ENCODE data around the gene RUNX2. TPM values are rescaled to one million over a fixed set of nuclear protein-coding genes. Genes with fewer than 3 reads are reported as not detected.
"Not testable (repeated sequence)": the region's sequence is repeated elsewhere in the genome, so short reads cannot be mapped to it uniquely, and the experiment has no call there.

The RUNX2 gene
- total RNA-seq, result 1 to 10 TPM; 2.7 to 3.0 TPM

GRCh38 chr6:45327956-45328522 lies at the start of gene RUNX2:
Gene RUNX2, plus strand, starts transcription at chr6:45328330. Its CDS starts 397 bp downstream, at chr6:45328727.
- Mint-ChIP-seq H3K4me3 (peak within 1 kb of the TSS; percentile 69), H3K36me3 (ENCODE audit: low read depth) (peaks cover 2% of the 10 kb centered on the region), H3K27me3 (ENCODE audit: low read depth) (no peaks in the 10 kb centered on the region), H3K27ac (peak within 1 kb of the TSS; percentile 76), H3K4me1 (ENCODE audit: low read depth) (peaks cover 50% of the 10 kb centered on the region), H3K9me3 (ENCODE audit: insufficient read depth) (no peaks in the 10 kb centered on the region)
- peak; percentile 82 for ATAC-seq
- peak; percentile 44 for DNase-seq
- ChIA-PET CTCF (interaction anchor here (0.9 to 2.4 kb wide), 4 partner anchors 9 to 164 kb away, joined by 3 to 8 read pairs (median 5); no protein-coding TSS in a partner anchor), POLR2A (interaction anchor here (1.0 to 2.1 kb wide), 2 partner anchors 18 to 50 kb away, joined by 5 to 6 read pairs; partner anchors contain the start of gene SUPT3H)

GRCh38 chr6:45278367-45278766 lies 49.8 kb upstream of the RUNX2 start:
- H3K27me3 Mint-ChIP-seq (ENCODE audit: low read depth), result no peaks in the 10 kb centered on the region
- ChIA-PET CTCF (no interaction called here), POLR2A (no interaction called here)
- DNase-seq (no peak), ATAC-seq (no peak)
- no peak overlapping the region for H3K27ac Mint-ChIP-seq
- peaks cover 5% of the 10 kb centered on the region for H3K4me1 Mint-ChIP-seq (ENCODE audit: low read depth)
- H3K36me3 Mint-ChIP-seq (ENCODE audit: low read depth), result peaks cover 30% of the 10 kb centered on the region
- peaks cover 19% of the 10 kb centered on the region for H3K9me3 Mint-ChIP-seq (ENCODE audit: insufficient read depth)
- H3K4me3 Mint-ChIP-seq, result no peak overlapping the region

GRCh38 chr6:45286707-45287106 lies 41.4 kb upstream of the RUNX2 start:
- H3K4me1 Mint-ChIP-seq (ENCODE audit: low read depth); H3K27ac Mint-ChIP-seq; DNase-seq; H3K4me3 Mint-ChIP-seq; CTCF ChIA-PET; H3K9me3 Mint-ChIP-seq (ENCODE audit: insufficient read depth); ATAC-seq; POLR2A ChIA-PET; H3K27me3 Mint-ChIP-seq (ENCODE audit: low read depth): not testable (repeated sequence)
- peaks cover 40% of the 10 kb centered on the region for H3K36me3 Mint-ChIP-seq (ENCODE audit: low read depth)

- Mint-ChIP-seq H3K27me3 (ENCODE audit: low read depth) (no peaks in the 10 kb centered on the region), H3K27ac (no peak overlapping the region), H3K4me1 (ENCODE audit: low read depth) (peaks cover 31% of the 10 kb centered on the region), H3K4me3 (no peak overlapping the region), H3K36me3 (ENCODE audit: low read depth) (peaks cover 37% of the 10 kb centered on the region), H3K9me3 (ENCODE audit: insufficient read depth) (peaks cover 13% of the 10 kb centered on the region)
- POLR2A ChIA-PET, result no interaction called here
- DNase-seq (no peak), ATAC-seq (no peak)
- CTCF ChIA-PET, result no interaction called here
Observed at GRCh38 chr6:45289751-45290514, 38.2 kb upstream of the RUNX2 start.

DNA sequence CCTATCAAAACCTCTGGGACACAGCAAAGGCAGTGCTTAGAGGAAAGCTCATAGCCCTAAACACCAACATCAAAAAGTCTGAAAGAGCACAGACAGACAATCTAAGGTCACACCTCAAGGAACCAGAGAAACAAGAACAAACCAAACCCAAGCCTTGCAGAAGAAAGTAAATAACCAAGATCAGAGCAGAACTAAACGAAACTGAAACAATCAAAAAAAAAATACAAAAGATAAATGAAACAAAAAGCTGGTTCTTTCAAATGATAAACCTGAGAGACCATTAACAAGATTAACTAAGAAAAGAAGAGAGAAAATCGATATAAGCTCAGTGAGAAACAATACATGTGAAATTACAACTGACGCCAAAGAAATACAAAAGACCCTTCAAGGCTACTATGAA lies 34.8 kb upstream of the RUNX2 start:
- CTCF ChIA-PET, result interaction anchor here (1.4 to 2.4 kb wide), 2 partner anchors 18 to 638 kb away, joined by 4 to 10 read pairs; no protein-coding TSS in a partner anchor
- H3K4me3 Mint-ChIP-seq, result peak overlapping the region; percentile 32
- peaks cover 13% of the 10 kb centered on the region for H3K9me3 Mint-ChIP-seq (ENCODE audit: insufficient read depth)

GRCh38 chr6:45294065-45294701 lies 33.9 kb upstream of the RUNX2 start:
- Mint-ChIP-seq H3K36me3 (ENCODE audit: low read depth) (peaks cover 32% of the 10 kb centered on the region), H3K9me3 (ENCODE audit: insufficient read depth) (peaks cover 13% of the 10 kb centered on the region), H3K4me1 (ENCODE audit: low read depth) (peaks cover 34% of the 10 kb centered on the region), H3K27ac (peak overlapping the region; percentile 85)
- ChIA-PET POLR2A (interaction anchor here (0.7 kb wide), 1 partner anchor 16 kb away, joined by 3 read pairs; no protein-coding TSS in a partner anchor), CTCF (interaction anchor here (0.6 to 2.4 kb wide), 5 partner anchors 17 to 639 kb away, joined by 3 to 10 read pairs (median 3); no protein-coding TSS in a partner anchor)
- peak; percentile 49 for ATAC-seq
- not testable (repeated sequence) for H3K27me3 Mint-ChIP-seq (ENCODE audit: low read depth); DNase-seq; H3K4me3 Mint-ChIP-seq

More for the DNA sequence above, 34.8 kb upstream of the RUNX2 start:
- POLR2A ChIA-PET, result interaction anchor here (0.7 to 1.1 kb wide), 2 partner anchors 13 to 646 kb away, joined by 3 read pairs; no protein-coding TSS in a partner anchor
- DNase-seq, result peak; percentile 24
- ATAC-seq, result peak; percentile 53
- Mint-ChIP-seq H3K27ac (peak overlapping the region; percentile 85), H3K27me3 (ENCODE audit: low read depth) (no peaks in the 10 kb centered on the region), H3K36me3 (ENCODE audit: low read depth) (peaks cover 32% of the 10 kb centered on the region), H3K4me1 (ENCODE audit: low read depth) (peaks cover 34% of the 10 kb centered on the region)

GRCh38 chr6:45297320-45297719 lies 30.8 kb upstream of the RUNX2 start:
- DNase-seq (no peak), ATAC-seq (no peak)
- Mint-ChIP-seq H3K27ac (no peak overlapping the region), H3K36me3 (ENCODE audit: low read depth) (peaks cover 17% of the 10 kb centered on the region), H3K4me3 (no peak overlapping the region), H3K27me3 (ENCODE audit: low read depth) (no peaks in the 10 kb centered on the region), H3K9me3 (ENCODE audit: insufficient read depth) (peaks cover 5% of the 10 kb centered on the region), H3K4me1 (ENCODE audit: low read depth) (peaks cover 28% of the 10 kb centered on the region)
- ChIA-PET CTCF (interaction anchor here (0.9 to 1.7 kb wide), 5 partner anchors 13 to 667 kb away, joined by 3 to 10 read pairs (median 3); partner anchors contain the start of gene SUPT3H), POLR2A (no interaction called here)

GRCh38 chr6:45299096-45299581 lies 29.0 kb upstream of the RUNX2 start:
- H3K9me3 Mint-ChIP-seq (ENCODE audit: insufficient read depth), result no peaks in the 10 kb centered on the region
- peaks cover 14% of the 10 kb centered on the region for H3K36me3 Mint-ChIP-seq (ENCODE audit: low read depth)
- DNase-seq, result no peak
- ATAC-seq, result no peak
- H3K27ac Mint-ChIP-seq, result no peak overlapping the region
- H3K4me1 Mint-ChIP-seq (ENCODE audit: low read depth), result peaks cover 17% of the 10 kb centered on the region
- ChIA-PET CTCF (no interaction called here), POLR2A (no interaction called here)
- H3K4me3 Mint-ChIP-seq, result no peak overlapping the region
- H3K27me3 Mint-ChIP-seq (ENCODE audit: low read depth), result no peaks in the 10 kb centered on the region

GRCh38 chr6:45300736-45301135 lies 27.4 kb upstream of the RUNX2 start:
- DNase-seq (no peak), ATAC-seq (no peak)
- H3K9me3 Mint-ChIP-seq (ENCODE audit: insufficient read depth), result peaks cover 9% of the 10 kb centered on the region
- peaks cover 7% of the 10 kb centered on the region for H3K36me3 Mint-ChIP-seq (ENCODE audit: low read depth)
- CTCF ChIA-PET, result interaction anchor here (1.2 to 1.3 kb wide), 2 partner anchors 9 to 65 kb away, joined by 3 to 6 read pairs; no protein-coding TSS in a partner anchor
- peaks cover 7% of the 10 kb centered on the region for H3K4me1 Mint-ChIP-seq (ENCODE audit: low read depth)
- POLR2A ChIA-PET, result no interaction called here
- H3K27ac Mint-ChIP-seq, result no peak overlapping the region
- H3K27me3 Mint-ChIP-seq (ENCODE audit: low read depth), result no peaks in the 10 kb centered on the region
- no peak overlapping the region for H3K4me3 Mint-ChIP-seq

DNA sequence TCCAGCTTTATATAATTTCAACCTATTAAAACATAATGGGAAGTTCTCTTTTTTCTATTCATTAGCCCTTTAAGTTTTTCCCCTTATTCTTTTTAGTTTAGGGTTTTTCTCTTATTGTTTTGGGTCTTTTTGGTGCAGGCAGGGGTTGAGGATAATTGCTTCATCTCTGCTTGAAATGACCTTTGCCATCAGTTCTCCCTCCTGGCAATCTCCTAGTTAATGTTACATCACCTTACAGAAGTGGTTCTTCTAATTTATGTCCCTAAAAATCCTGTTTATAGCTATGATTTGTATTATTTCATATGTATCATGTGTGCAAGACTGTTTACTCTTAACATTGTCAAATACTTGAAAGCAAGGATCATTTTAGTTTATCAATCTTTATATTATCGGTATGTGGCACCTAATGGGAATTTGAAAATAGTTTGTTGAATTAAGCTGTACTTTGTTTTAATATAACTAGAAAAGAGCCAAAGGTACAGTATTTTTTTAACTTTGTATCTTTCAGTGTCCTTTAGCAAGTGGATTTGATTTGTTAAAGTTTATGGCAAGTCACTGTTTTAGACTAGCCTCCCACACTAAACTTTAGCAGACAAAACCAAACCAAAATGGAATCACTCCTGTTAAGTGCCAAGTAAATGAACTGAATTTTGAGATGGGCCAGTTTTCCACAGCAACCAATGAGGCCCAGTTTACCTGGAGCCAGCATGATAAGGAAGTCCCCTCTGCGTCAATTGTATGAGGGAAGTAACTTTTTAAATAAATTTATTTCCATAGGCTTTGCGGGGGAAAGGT lies 26.6 kb upstream of the RUNX2 start:
- ATAC-seq (no peak), DNase-seq (no peak)
- no peaks in the 10 kb centered on the region for H3K27me3 Mint-ChIP-seq (ENCODE audit: low read depth)
- no peak overlapping the region for H3K4me3 Mint-ChIP-seq
- peaks cover 7% of the 10 kb centered on the region for H3K4me1 Mint-ChIP-seq (ENCODE audit: low read depth)
- peaks cover 15% of the 10 kb centered on the region for H3K36me3 Mint-ChIP-seq (ENCODE audit: low read depth)
- POLR2A ChIA-PET, result no interaction called here
- no peak overlapping the region for H3K27ac Mint-ChIP-seq
- H3K9me3 Mint-ChIP-seq (ENCODE audit: insufficient read depth), result peaks cover 9% of the 10 kb centered on the region
- CTCF ChIA-PET, result interaction anchor here (1.2 to 1.3 kb wide), 2 partner anchors 9 to 64 kb away, joined by 3 to 6 read pairs; no protein-coding TSS in a partner anchor

DNA sequence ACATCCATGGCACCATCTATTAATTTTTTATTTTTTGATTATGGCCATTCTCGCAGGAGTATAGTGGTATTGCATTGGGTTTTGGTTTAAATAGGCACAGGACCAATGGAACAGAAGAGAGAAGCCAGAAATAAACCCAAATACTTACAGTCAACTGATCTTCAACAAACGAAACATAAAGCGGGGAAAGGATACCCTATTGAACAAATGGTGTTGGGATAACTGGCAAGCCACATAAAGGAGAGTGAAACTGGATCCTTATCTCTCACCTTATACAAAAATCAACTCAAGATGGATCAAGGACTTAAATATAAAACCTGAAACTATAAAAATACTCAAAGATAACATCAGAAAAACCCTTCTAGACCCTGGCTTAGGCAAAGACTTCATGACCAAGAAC lies 25.3 kb upstream of the RUNX2 start:
- Mint-ChIP-seq H3K27ac (no peak overlapping the region), H3K36me3 (ENCODE audit: low read depth) (peaks cover 24% of the 10 kb centered on the region), H3K4me3 (no peak overlapping the region), H3K27me3 (ENCODE audit: low read depth) (no peaks in the 10 kb centered on the region), H3K9me3 (ENCODE audit: insufficient read depth) (peaks cover 12% of the 10 kb centered on the region), H3K4me1 (ENCODE audit: low read depth) (peaks cover 11% of the 10 kb centered on the region)
- ChIA-PET POLR2A (no interaction called here), CTCF (no interaction called here)
- DNase-seq, result no peak
- ATAC-seq, result no peak

Data from activated CD8-positive, alpha-beta T cell treated with anti-CD3 and anti-CD28 coated beads, Interleukin-2, amount 10 ng/mL, durations not matched to agents 7 days and 5 days (primary cell).